Naive thymus-derived CD4-positive, alpha-beta T cell (primary cell): ENCODE data around the gene SENP3. TPM values are rescaled to one million over a fixed set of nuclear protein-coding genes. Genes with fewer than 3 reads are reported as not detected.

Source experiments
- ATAC-seq: fragments of 150-1000 bp; cut with Tn5 transposase; 2 replicates; pipeline ENCODE4 v1.10.0; 2021; ENCODE audit warnings: mild to moderate bottlenecking, moderate library complexity
- CTCF ChIA-PET: fragments of 350-600 bp; sonication (Branson Sonifier 250); formaldehyde crosslinking; loops from one replicate; lab custom pipeline; 2021; ENCODE audit warnings: antibody characterized with exemption; lab: Charles Lee
- POLR2A ChIA-PET: fragments of 350-600 bp; sonication (Branson Sonifier 250); formaldehyde crosslinking; loops from one replicate; lab custom pipeline; 2021; ENCODE audit warnings: antibody characterized with exemption, inconsistent platforms; lab: Charles Lee
- DNase-seq, 9 donors: peaks; one replicate each; pipeline versions ENCODE4 v3.0.0 to v3.0.0-alpha.2; 2020 to 2022; ENCODE audit warnings: mixed read lengths in 1 of 9
- H3K27ac ChIP-seq: one replicate; pipeline ENCODE4 v1.7.0; 2013; ENCODE audit warnings: mild to moderate bottlenecking, low read depth, low read length, moderate library complexity
- H3K27me3 ChIP-seq, 2 donors: one replicate each; pipeline ENCODE4 v1.7.0; 2013; ENCODE audit warnings: low read length in 2 of 2, mild to moderate bottlenecking in 2 of 2, moderate library complexity in 2 of 2; ENCODE audit not compliant: control insufficient read depth in 2 of 2, insufficient read depth in 2 of 2
- H3K36me3 ChIP-seq, 3 experiments: 1 replicate in 2 of 3; 2 replicates in 1 of 3; pipeline ENCODE4 v1.7.0; 2013; ENCODE audit warnings: low read length in 3 of 3, mild to moderate bottlenecking in 3 of 3, moderate library complexity in 1 of 3; ENCODE audit not compliant: insufficient read depth in 3 of 3, control insufficient read depth in 2 of 3
- H3K4me1 ChIP-seq, 2 donors: one replicate each; pipeline ENCODE4 v1.7.0; 2013; ENCODE audit warnings: low read length in 2 of 2, mild to moderate bottlenecking in 2 of 2, moderate library complexity in 1 of 2; ENCODE audit not compliant: control insufficient read depth in 2 of 2, insufficient read depth in 2 of 2
- H3K4me3 ChIP-seq: 2 replicates; pipeline ENCODE4 v1.7.0; 2013; ENCODE audit warnings: mild to moderate bottlenecking, low read length
- H3K9me3 ChIP-seq, 3 experiments: 1 replicate in 2 of 3; 2 replicates in 1 of 3; pipeline ENCODE4 v1.7.0; 2013; ENCODE audit warnings: low read length in 3 of 3; ENCODE audit not compliant: control insufficient read depth in 2 of 3
- H3K27ac Mint-ChIP-seq, 9 donors: one replicate each; pipeline ENCODE4 v1.8.0; 2020 to 2022; ENCODE audit warnings: mixed read lengths in 9 of 9, mild to moderate bottlenecking in 8 of 9, moderate library complexity in 5 of 9, inconsistent platforms in 2 of 9
- H3K27me3 Mint-ChIP-seq, 5 donors: one replicate each; pipeline ENCODE4 v1.8.0; 2021 to 2022; ENCODE audit warnings: mixed read lengths in 5 of 5, mild to moderate bottlenecking in 1 of 5
- H3K36me3 Mint-ChIP-seq, 5 donors: one replicate each; pipeline ENCODE4 v1.8.0; 2020 to 2022; ENCODE audit warnings: mixed read lengths in 5 of 5, mild to moderate bottlenecking in 3 of 5, inconsistent platforms in 1 of 5
- H3K4me1 Mint-ChIP-seq, 7 donors: one replicate each; pipeline ENCODE4 v1.8.0; 2020 to 2022; ENCODE audit warnings: mixed read lengths in 7 of 7, mild to moderate bottlenecking in 3 of 7, inconsistent platforms in 1 of 7
- H3K4me3 Mint-ChIP-seq, 10 donors: one replicate each; pipeline ENCODE4 v1.8.0; 2020 to 2022; ENCODE audit warnings: mild to moderate bottlenecking in 10 of 10, mixed read lengths in 10 of 10, moderate library complexity in 6 of 10, inconsistent platforms in 2 of 10
- H3K9me3 Mint-ChIP-seq, 11 donors: one replicate each; pipeline ENCODE4 v1.8.0; 2020 to 2022; ENCODE audit warnings: mixed read lengths in 11 of 11, mild to moderate bottlenecking in 4 of 11, inconsistent platforms in 1 of 11, moderate library complexity in 1 of 11
- intact Hi-C, 2 donors: fragments of 100-400 bp; cut with micrococcal nuclease; formaldehyde crosslinking; loops; one replicate each; pipeline ENCODE4 v1.15.1; 2023
- polyA plus RNA-seq, 2 donors: library from polyadenylated mRNA; unstranded; fragments of 300-500 nt; fragmentation: Illumina TruSeq; gene quantifications; one replicate each; pipeline ENCODE4 v1.2.3, GENCODE V29; 2021
- total RNA-seq, 6 experiments: library from RNA in 5 of 6; stranded (reverse) in 5 of 6; gene quantifications; 1 replicate in 5 of 6; 2 replicates in 1 of 6; pipeline ENCODE4 v1.2.3 and lab custom pipeline; 2021 to 2026

The SENP3 gene
- total and polyA plus RNA-seq, 7 experiments from 2014 or later: 13.2 to 43.8 (median 36.1) TPM

GRCh38 chr17:7618608-7619007, 56.9 kb downstream of the SENP3 start:
- Histone ChIP-seq H3K4me3 (no peak overlapping the region), H3K27ac (no peak overlapping the region), H3K27me3 (no peaks in the 10 kb centered on the region), H3K4me1 (peaks cover 5 to 6% of the 10 kb centered on the region in 2 donors), H3K36me3 (no peaks in the 10 kb centered on the region), H3K9me3 (no peaks in the 10 kb centered on the region)
- Mint-ChIP-seq H3K27ac (peak overlapping the region in 1 of 9 donors; percentile 18), H3K4me3 (no peak overlapping the region), H3K9me3 (no peaks in the 10 kb centered on the region), H3K4me1 (peaks cover 3 to 19% (median 5%) of the 10 kb centered on the region in 7 donors), H3K36me3 (peaks cover 0 to 1% (median 0%) of the 10 kb centered on the region in 5 donors), H3K27me3 (peaks cover 0 to 6% (median 0%) of the 10 kb centered on the region in 5 donors)
- ChIA-PET POLR2A (interaction anchor here (0.7 to 8.0 kb wide), 3 partner anchors 24 to 68 kb away, joined by 3 to 101 read pairs (median 4); partner anchors contain the start of genes TP53 and WRAP53), CTCF (interaction anchor here (1.2 kb wide), 1 partner anchor 9 kb away, joined by 4 read pairs; the partner anchor contains the start of gene SAT2)
- intact Hi-C loops: loop anchor here in 1 of 2 donors (5.0 kb wide), 1 partner anchor 224 kb away; no protein-coding TSS in a partner anchor
- DNase-seq (no peak), ATAC-seq (no peak)

DNA sequence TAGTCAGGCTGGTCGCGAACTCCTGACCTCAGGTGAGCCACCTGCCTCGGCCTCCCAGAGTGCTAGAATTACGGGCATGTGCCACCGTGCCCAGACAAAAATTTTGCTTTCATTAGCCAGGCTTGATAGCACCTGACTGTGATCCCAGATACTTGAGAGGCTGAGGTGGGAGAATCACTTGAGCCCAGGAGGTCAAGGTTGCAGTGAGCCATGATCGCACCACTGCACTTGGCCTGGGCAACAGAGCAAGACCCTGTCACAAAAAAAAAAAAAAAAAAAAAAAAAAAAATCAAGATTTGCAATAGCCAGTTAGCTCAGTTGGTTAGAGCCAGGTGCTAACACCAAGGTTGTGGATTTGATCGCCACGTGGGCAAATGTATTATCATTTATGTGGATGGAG, 59.1 kb downstream of the SENP3 start:
- Mint-ChIP-seq H3K27me3 (peaks cover 0 to 4% (median 0%) of the 10 kb centered on the region in 5 donors), H3K4me1 (peaks cover 0 to 9% (median 0%) of the 10 kb centered on the region in 7 donors), H3K9me3 (no peaks in the 10 kb centered on the region), H3K4me3 (no peak overlapping the region), H3K36me3 (no peaks in the 10 kb centered on the region), H3K27ac (no peak overlapping the region)
- ChIA-PET CTCF (interaction anchor here (0.7 kb wide), 1 partner anchor 473 kb away, joined by 4 read pairs; no protein-coding TSS in a partner anchor), POLR2A (interaction anchor here (0.6 to 1.7 kb wide), 4 partner anchors 37 to 579 kb away, joined by 3 read pairs; partner anchors contain the start of gene MPDU1)
- Histone ChIP-seq H3K36me3 (no peaks in the 10 kb centered on the region), H3K9me3 (no peaks in the 10 kb centered on the region), H3K4me1 (no peaks in the 10 kb centered on the region), H3K4me3 (no peak overlapping the region), H3K27me3 (no peaks in the 10 kb centered on the region), H3K27ac (no peak overlapping the region)
- ATAC-seq (no peak), DNase-seq (no peak)
- intact Hi-C loops: no loop called here

Other genes with a start within 250 kb of the SENP3 start
Only the 30 nearest of the 31 such genes appear.
- 10 to 100 TPM; 42.6 to 92.6 (median 50.1) TPM for gene NEURL4, start 232.6 kb upstream of the SENP3 start, total RNA-seq
- 1 to 10 TPM; 1.1 to 2.5 TPM for gene NEURL4, start 232.6 kb upstream of the SENP3 start, polyA plus RNA-seq
- gene ACAP1, start 225.4 kb upstream of the SENP3 start, total RNA-seq: 100 to 1,000 TPM; 482 to 708 (median 599) TPM
- 100 to 1,000 TPM; 234 to 337 TPM for gene ACAP1, start 225.4 kb upstream of the SENP3 start, polyA plus RNA-seq
- gene KCTD11, start 209.8 kb upstream of the SENP3 start, total RNA-seq: 10 to 100 TPM in 1 of 5 experiments, 1 to 10 TPM in 4; 2.7 to 13.7 (median 4.0) TPM
- 1 to 10 TPM in 1 of 2 donors, under 1 TPM in 1; 0.83 to 1.1 TPM for gene KCTD11, start 209.8 kb upstream of the SENP3 start, polyA plus RNA-seq
- gene TMEM95, start 206.8 kb upstream of the SENP3 start, total RNA-seq: not detected
- gene TMEM95, start 206.8 kb upstream of the SENP3 start, polyA plus RNA-seq: not detected
- 10 to 100 TPM in 4 of 5 experiments, 1 to 10 TPM in 1; 1.5 to 23.4 (median 13.9) TPM for gene TNK1, start 180.8 kb upstream of the SENP3 start, total RNA-seq
- gene TNK1, start 180.8 kb upstream of the SENP3 start, polyA plus RNA-seq: 1 to 10 TPM; 5.8 to 7.4 TPM
- 100 to 1,000 TPM in 1 of 5 experiments, 10 to 100 TPM in 4; 74.8 to 142 (median 85.0) TPM for gene PLSCR3, start 167.4 kb upstream of the SENP3 start, total RNA-seq
- gene PLSCR3, start 167.4 kb upstream of the SENP3 start, polyA plus RNA-seq: 100 to 1,000 TPM; 162 to 212 TPM
- gene TMEM256, start 157.8 kb upstream of the SENP3 start, total RNA-seq: 10 to 100 TPM; 31.5 to 58.5 (median 48.2) TPM
- gene TMEM256, start 157.8 kb upstream of the SENP3 start, polyA plus RNA-seq: 10 to 100 TPM; 45.2 to 64.9 TPM
- gene NLGN2, start 154.1 kb upstream of the SENP3 start, total RNA-seq: 10 to 100 TPM in 3 of 5 experiments, 1 to 10 TPM in 2; 1.6 to 17.8 (median 11.9) TPM
- gene NLGN2, start 154.1 kb upstream of the SENP3 start, polyA plus RNA-seq: under 1 TPM; 0.20 to 0.28 TPM
- not detected for gene SPEM1, start 141.6 kb upstream of the SENP3 start, total RNA-seq
- not detected for gene SPEM1, start 141.6 kb upstream of the SENP3 start, polyA plus RNA-seq
- gene SPEM2, start 136.3 kb upstream of the SENP3 start, total RNA-seq: not detected
- not detected for gene SPEM2, start 136.3 kb upstream of the SENP3 start, polyA plus RNA-seq
- gene SPEM3, start 133.1 kb upstream of the SENP3 start, total RNA-seq: not detected
- not detected for gene SPEM3, start 133.1 kb upstream of the SENP3 start, polyA plus RNA-seq
- 10 to 100 TPM in 3 of 5 experiments, 1 to 10 TPM in 2; 8.2 to 19.1 (median 16.5) TPM for gene TMEM102, start 126.5 kb upstream of the SENP3 start, total RNA-seq
- 10 to 100 TPM in 1 of 2 donors, 1 to 10 TPM in 1; 8.5 to 26.1 TPM for gene TMEM102, start 126.5 kb upstream of the SENP3 start, polyA plus RNA-seq
- 10 to 100 TPM in 1 of 5 experiments, 1 to 10 TPM in 4; 2.8 to 39.7 (median 3.4) TPM for gene FGF11, start 122.4 kb upstream of the SENP3 start, total RNA-seq
- gene FGF11, start 122.4 kb upstream of the SENP3 start, polyA plus RNA-seq: under 1 TPM in 1 of 2 donors, not detected in 1; 0.09 TPM
- gene CHRNB1, start 116.9 kb upstream of the SENP3 start, total RNA-seq: 10 to 100 TPM in 1 of 5 experiments, 1 to 10 TPM in 4; 6.0 to 14.6 (median 7.2) TPM
- gene CHRNB1, start 116.9 kb upstream of the SENP3 start, polyA plus RNA-seq: 10 to 100 TPM; 14.9 to 24.8 TPM
- gene ZBTB4, start 82.3 kb upstream of the SENP3 start, total RNA-seq: 10 to 100 TPM; 30.3 to 89.2 (median 64.1) TPM
- 10 to 100 TPM; 15.3 to 25.5 TPM for gene ZBTB4, start 82.3 kb upstream of the SENP3 start, polyA plus RNA-seq
- under 1 TPM in 1 of 5 experiments, not detected in 4; 0.16 TPM for gene SLC35G6, start 80.5 kb upstream of the SENP3 start, total RNA-seq
- gene SLC35G6, start 80.5 kb upstream of the SENP3 start, polyA plus RNA-seq: not detected
- gene POLR2A, start 77.6 kb upstream of the SENP3 start, total RNA-seq: 100 to 1,000 TPM; 165 to 501 (median 225) TPM
- 10 to 100 TPM; 43.6 to 82.4 TPM for gene POLR2A, start 77.6 kb upstream of the SENP3 start, polyA plus RNA-seq
- 10 to 100 TPM; 27.3 to 82.4 (median 36.9) TPM for gene TNFSF12, start 12.9 kb upstream of the SENP3 start, total RNA-seq
- gene TNFSF12, start 12.9 kb upstream of the SENP3 start, polyA plus RNA-seq: 10 to 100 TPM; 25.4 to 36.1 TPM
- gene TNFSF13, start 3.2 kb upstream of the SENP3 start, total RNA-seq: 10 to 100 TPM in 1 of 5 experiments, 1 to 10 TPM in 4; 2.0 to 45.6 (median 4.4) TPM
- 1 to 10 TPM; 1.1 to 1.5 TPM for gene TNFSF13, start 3.2 kb upstream of the SENP3 start, polyA plus RNA-seq
- 100 to 1,000 TPM in 1 of 5 experiments, 10 to 100 TPM in 2, 1 to 10 TPM in 2; 6.8 to 176 (median 18.8) TPM for gene CD68, start 17.7 kb downstream of the SENP3 start, total RNA-seq
- gene CD68, start 17.7 kb downstream of the SENP3 start, polyA plus RNA-seq: under 1 TPM; 0.12 to 0.21 TPM
- gene MPDU1, start 21.9 kb downstream of the SENP3 start, total RNA-seq: 10 to 100 TPM; 25.4 to 79.8 (median 31.4) TPM
- gene MPDU1, start 21.9 kb downstream of the SENP3 start, polyA plus RNA-seq: 10 to 100 TPM; 39.1 to 52.3 TPM
- 1 to 10 TPM in 2 of 5 experiments, under 1 TPM in 3; 0.44 to 1.6 (median 0.56) TPM for gene SOX15, start 28.2 kb downstream of the SENP3 start, total RNA-seq
- gene SOX15, start 28.2 kb downstream of the SENP3 start, polyA plus RNA-seq: not detected
- gene FXR2, start 53.0 kb downstream of the SENP3 start, total RNA-seq: 10 to 100 TPM; 24.6 to 46.9 (median 34.0) TPM
- gene FXR2, start 53.0 kb downstream of the SENP3 start, polyA plus RNA-seq: 10 to 100 TPM in 1 of 2 donors, 1 to 10 TPM in 1; 5.5 to 21.6 TPM
- 10 to 100 TPM; 26.5 to 95.0 (median 77.2) TPM for gene SAT2, start 65.9 kb downstream of the SENP3 start, total RNA-seq
- 10 to 100 TPM; 42.0 to 47.2 TPM for gene SAT2, start 65.9 kb downstream of the SENP3 start, polyA plus RNA-seq
- not detected for gene SHBG, start 68.2 kb downstream of the SENP3 start, total RNA-seq
- gene SHBG, start 68.2 kb downstream of the SENP3 start, polyA plus RNA-seq: not detected
- gene ATP1B2, start 89.0 kb downstream of the SENP3 start, total RNA-seq: 1 to 10 TPM in 1 of 5 experiments, under 1 TPM in 4; 0.12 to 1.1 (median 0.29) TPM
- not detected for gene ATP1B2, start 89.0 kb downstream of the SENP3 start, polyA plus RNA-seq
- 100 to 1,000 TPM in 3 of 5 experiments, 10 to 100 TPM in 2; 57.9 to 226 (median 104) TPM for gene TP53, start 125.6 kb downstream of the SENP3 start, total RNA-seq
- 10 to 100 TPM; 30.9 to 32.5 TPM for gene TP53, start 125.6 kb downstream of the SENP3 start, polyA plus RNA-seq
- 10 to 100 TPM in 2 of 5 experiments, 1 to 10 TPM in 3; 6.7 to 21.1 (median 9.6) TPM for gene WRAP53, start 126.6 kb downstream of the SENP3 start, total RNA-seq
- gene WRAP53, start 126.6 kb downstream of the SENP3 start, polyA plus RNA-seq: 10 to 100 TPM in 1 of 2 donors, 1 to 10 TPM in 1; 9.6 to 18.9 TPM
- not detected for gene EFNB3, start 143.3 kb downstream of the SENP3 start, total RNA-seq
- gene EFNB3, start 143.3 kb downstream of the SENP3 start, polyA plus RNA-seq: not detected
- gene DNAH2, start 155.8 kb downstream of the SENP3 start, total RNA-seq: under 1 TPM in 1 of 5 experiments, not detected in 4; 0.03 TPM
- not detected for gene DNAH2, start 155.8 kb downstream of the SENP3 start, polyA plus RNA-seq